ENCODE data around the gene CLCNKB.
A peak's percentile ranks its signal among the peaks of the same experiment; 100 is the strongest.
"Not testable (repeated sequence)": the region's sequence is repeated elsewhere in the genome, so short reads cannot be mapped to it uniquely, and the experiment has no call there.

CLCNKB gene

GRCh38 chr1:16015491-16015890 is 28.1 kb upstream of the CLCNKB start:
- no peak for DNase-seq (ENCODE audit: low read depth)

GRCh38 chr1:16015960-16016901 is 27.4 kb upstream of the CLCNKB start:
- no peak for DNase-seq (ENCODE audit: low read depth)

- DNase-seq (ENCODE audit: low read depth), result no peak
Measured at GRCh38 chr1:16017076-16017460, 26.5 kb upstream of the CLCNKB start.

DNA sequence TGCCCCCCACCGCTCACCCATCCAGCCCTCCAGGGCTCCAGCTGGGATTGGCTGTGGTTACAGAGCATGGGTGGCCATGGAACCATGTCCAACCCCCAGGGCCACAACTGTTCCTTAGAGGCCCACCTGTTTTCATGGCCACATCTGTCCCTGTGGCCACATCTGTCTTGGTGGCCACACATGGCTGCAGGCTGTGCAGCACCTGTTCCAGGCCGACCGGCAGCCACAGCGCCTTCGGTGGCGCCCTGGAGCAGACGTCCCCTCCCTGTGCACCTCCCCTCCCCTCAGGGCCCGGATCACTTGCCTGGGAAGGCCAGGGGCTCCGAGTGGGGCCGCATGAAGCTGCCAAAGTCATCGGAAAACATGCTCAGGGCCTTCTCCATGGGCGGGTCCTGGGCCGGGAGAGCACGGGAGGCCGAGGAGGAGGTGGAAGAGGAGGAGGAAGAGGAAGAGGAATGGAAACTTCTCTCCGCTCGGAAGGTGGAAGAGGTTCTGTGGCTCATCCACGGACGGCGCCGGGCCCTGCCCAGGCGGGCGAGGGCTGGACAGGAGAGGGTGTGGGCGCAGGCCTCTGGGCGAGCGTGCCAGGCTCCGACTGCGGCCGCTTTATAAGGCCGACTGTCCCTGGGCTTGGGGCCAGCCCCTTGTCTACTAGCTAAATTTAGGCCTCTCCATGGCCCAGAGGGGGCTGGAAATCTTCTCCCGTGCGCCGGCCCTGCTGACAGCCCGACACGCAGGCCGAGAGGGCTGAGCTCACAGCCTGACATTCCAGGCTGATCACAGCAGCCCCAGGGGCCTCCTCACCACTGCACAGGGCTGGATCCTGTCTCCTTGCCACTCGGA is 25.9 kb upstream of the CLCNKB start, which contains the start of gene HSPB7:
Gene HSPB7, minus strand, starts transcription at position 583 of the 843 bp plus-strand sequence. Its CDS starts 80 bp downstream, at position 503.
- peak; percentile 96 for DNase-seq (ENCODE audit: low read depth)

- no peak for DNase-seq (ENCODE audit: low read depth)
Measured at GRCh38 chr1:16018308-16018707, 25.3 kb upstream of the CLCNKB start.

DNA sequence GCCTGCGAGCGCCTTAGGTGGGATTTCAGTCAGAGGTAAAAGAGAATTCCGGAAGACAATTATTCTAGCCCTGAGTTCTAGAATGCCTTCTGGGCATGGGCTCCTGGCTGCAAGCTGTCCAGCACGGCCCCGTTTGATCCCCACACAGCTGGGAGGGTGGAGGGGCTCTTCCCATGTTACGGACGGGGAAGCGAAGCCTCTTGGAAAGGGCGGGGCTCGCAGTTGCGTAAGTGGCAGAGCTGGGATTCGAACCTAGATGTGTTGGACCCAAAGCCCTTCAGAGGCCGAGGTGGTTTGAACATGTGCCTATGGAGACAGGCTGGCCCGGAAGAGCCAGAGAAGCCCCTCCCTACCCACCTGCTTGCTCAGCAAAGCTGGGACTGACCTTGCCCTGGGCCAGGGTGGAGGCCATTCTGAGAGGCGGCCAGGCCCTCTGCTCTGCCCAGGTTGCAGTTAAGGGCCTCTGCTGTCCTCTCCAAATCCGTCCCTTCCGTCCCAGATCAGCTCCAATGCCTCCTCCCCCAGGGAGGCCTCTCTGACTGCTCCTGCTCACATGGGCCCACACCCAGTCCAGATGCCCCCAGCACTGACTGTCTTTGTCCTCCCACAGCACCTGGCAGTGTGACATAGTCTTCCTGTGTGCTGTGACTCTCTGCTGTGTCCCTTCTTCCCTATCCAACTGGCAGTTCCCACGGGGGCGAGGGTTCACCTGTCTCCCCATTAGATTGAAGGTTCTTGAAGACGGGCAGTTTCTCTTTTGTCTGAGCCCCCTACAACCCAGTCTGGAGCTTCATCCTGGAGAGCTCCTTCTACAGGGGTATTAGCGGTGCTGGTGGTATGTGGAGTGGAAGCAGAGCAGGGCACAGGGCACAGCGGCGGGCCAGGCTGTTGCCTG is 24.6 kb upstream of the CLCNKB start:
- no peak for DNase-seq (ENCODE audit: low read depth)

DNA sequence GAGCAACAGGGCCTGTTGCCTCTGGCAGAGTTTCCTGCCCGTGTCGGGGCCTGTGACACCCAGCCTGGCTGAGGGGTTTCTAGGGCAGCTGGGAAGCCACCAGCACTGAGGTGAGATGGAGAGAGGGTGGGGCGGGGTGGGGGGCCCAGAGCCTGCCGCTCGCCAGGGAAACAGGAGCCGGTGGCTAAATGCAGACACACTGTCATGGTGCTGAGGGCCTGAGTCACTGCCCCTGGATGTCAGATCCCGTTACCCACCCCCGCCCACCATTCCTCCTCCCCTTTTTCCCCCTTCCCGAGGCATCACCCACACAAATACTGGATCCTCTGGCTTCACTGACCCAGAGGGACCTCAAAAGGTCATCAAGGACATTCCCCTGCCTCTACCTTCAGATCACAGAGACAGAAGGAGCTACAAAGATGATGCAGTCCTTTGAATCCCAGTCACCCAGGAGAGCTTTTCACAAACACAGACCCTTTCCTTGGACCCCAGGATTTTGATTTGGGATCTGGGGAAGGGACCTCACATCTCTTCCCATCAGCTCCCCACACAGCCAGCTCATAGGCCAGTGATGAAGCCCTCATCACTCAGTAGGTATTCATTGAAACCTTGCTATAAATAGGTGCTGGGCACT is 23.8 kb upstream of the CLCNKB start:
- peak; percentile 66 for DNase-seq (ENCODE audit: low read depth)

DNA sequence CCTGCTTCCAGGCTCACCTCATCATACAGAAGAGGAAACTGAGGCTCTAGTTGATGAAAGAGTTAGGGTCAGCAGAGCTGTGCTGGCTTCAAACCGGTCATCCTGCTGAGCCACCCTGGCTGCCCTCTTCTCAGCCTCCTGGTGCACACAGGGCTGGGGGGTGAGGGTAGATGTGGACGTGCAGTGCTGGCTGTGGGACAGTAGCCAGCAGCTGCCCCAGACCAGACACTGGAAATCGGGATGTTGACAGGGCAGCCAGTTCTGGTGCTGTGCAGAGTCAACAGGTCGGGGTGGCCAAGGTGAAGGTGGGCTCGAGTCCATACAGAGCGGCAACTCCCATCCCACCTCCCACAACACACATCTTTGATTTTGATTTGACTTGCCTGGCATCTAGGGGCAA is 23.3 kb upstream of the CLCNKB start:
- peak; percentile 22 for DNase-seq (ENCODE audit: low read depth)

DNA sequence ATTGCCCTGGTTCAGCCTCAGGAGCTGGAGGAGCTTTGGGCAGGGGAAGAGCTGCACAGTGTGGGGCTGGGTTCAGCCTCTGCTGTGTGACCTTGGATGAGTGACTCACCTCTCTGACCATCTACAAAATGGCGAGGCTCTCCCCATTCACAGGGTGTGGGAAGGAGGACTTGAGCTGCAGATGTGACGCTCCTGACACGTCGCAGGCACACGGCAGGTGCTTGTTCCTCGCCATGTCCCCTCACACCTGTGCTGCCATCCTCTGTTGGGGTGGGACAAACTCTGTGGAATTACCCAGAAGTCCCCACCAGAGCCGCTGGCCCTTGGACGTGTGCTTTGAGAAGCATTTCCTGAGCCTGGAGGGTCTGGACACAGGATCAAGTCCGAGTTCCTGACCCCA is 22.7 kb upstream of the CLCNKB start:
- DNase-seq (ENCODE audit: low read depth), result not testable (repeated sequence)

DNA sequence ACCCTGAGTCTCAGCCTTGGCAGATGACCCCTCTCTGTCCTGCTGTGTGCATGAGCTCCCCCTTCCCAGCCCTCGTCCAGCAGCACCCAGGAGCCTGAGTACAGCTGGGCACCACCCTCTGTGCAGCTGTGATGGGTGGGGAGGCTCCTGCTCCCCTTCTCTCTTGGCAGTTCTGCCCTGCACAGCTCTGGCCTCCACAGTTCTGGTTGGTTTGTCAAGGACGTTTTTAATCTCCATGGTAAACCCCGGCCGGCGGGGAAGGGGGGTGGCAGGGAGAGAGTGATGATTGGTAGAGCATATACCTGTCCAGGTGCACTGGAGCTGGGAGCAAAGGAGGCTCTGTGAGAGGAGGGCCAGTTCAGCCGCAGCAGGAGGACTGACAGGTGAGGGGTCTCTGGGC is 21.9 kb upstream of the CLCNKB start, which contains the start of gene CLCNKA:
Gene CLCNKA, plus strand, starts transcription at position 356 of the 400 bp plus-strand sequence. CDS start 584 bp downstream, outside the sequence.
- no peak for DNase-seq (ENCODE audit: low read depth)

DNA sequence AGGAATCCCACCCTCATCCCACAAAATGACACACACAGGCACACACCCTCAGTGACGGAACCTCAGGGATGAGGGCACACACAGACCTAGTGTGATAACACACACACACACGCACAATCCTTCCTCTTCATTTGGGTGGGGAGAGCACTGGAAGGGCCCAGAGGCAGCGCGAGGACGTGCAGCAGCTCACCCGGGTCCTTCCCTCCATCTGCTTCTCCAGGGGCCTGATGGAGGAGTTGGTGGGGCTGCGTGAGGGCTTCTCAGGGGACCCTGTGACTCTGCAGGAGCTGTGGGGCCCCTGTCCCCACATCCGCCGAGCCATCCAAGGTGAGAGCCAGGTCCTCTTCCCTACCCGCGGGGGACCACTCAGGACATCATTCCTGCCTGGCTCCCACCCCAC is 21.2 kb upstream of the CLCNKB start:
- no peak for DNase-seq (ENCODE audit: low read depth)

- DNase-seq (ENCODE audit: low read depth), result no peak
Measured at GRCh38 chr1:16023050-16023653, 20.4 kb upstream of the CLCNKB start.

GRCh38 chr1:16026302-16026701 is 17.3 kb upstream of the CLCNKB start:
- not testable (repeated sequence) for DNase-seq (ENCODE audit: low read depth)

DNA sequence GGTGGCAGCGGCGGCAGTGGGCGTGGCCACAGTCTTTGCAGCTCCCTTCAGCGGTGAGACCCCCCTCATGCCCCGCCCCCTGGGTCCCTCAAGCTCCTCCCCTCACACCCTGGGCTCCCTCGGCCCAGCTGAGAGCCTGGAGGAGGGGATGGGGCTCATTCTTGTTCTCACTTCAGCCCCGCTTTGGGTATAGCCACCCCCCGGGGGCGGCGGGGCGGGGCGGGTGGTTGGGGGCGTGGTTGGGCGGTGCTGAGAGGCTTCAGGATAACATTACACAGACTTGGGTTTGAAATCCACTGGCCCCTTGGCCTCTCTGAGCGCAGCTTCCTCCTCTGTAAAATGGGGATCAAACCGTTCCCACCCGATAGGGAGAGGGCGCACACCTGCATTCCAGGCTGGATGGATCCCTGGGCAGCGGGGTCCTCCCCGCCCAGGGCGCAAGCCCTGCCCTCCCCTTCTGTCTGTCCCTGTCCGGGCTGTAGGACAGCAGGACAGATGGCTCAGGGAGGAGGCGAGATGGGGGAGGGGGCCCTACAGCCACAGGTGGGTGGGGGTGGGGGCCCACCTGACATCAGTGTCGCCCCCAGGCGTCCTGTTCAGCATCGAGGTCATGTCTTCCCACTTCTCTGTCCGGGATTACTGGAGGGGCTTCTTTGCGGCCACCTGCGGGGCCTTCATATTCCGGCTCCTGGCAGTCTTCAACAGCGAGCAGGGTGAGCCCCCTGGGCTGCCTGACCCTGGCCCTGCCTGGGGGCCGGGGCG is 16.7 kb upstream of the CLCNKB start:
- peak; percentile 36 for DNase-seq (ENCODE audit: low read depth)

- DNase-seq (ENCODE audit: low read depth), result no peak
Measured at GRCh38 chr1:16028237-16029002, 15.2 kb upstream of the CLCNKB start.

- DNase-seq (ENCODE audit: low read depth), result not testable (repeated sequence)
Measured at GRCh38 chr1:16029003-16029268, 14.6 kb upstream of the CLCNKB start.

GRCh38 chr1:16029288-16029687 is 14.3 kb upstream of the CLCNKB start:
- DNase-seq (ENCODE audit: low read depth), result no peak

DNA sequence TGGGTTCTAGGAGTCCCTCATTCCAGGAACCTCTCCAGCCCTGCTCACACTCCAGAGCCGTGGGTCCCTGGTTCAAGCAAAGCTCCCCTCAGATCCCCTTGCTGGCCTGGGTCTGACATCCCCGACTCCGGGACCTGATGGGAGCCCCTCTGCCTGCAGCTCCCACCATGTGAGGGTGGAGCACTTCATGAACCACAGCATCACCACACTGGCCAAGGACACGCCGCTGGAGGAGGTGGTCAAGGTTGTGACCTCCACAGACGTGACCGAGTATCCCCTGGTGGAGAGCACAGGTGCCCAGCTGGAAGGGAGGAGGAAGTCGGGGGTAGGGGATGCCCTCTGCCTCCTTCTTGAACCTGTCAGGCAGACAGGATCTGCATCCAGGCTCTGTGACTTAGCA is 12.0 kb upstream of the CLCNKB start:
- DNase-seq (ENCODE audit: low read depth), result no peak

GRCh38 chr1:16032388-16033102 is 11.0 kb upstream of the CLCNKB start:
- DNase-seq (ENCODE audit: low read depth), result peak; percentile 91

All from EH (cell line).